HG03159 (cell line): ENCODE results near the gene KEL.

Experiments used
- ATAC-seq: cut with Tn5 transposase; IDR thresholded peaks from one replicate; pipeline ENCODE4 v1.9.1; 2021; ENCODE audit warnings: mild to moderate bottlenecking, moderate library complexity; ENCODE audit not compliant: unreplicated experiment

Gene KEL

DNA sequence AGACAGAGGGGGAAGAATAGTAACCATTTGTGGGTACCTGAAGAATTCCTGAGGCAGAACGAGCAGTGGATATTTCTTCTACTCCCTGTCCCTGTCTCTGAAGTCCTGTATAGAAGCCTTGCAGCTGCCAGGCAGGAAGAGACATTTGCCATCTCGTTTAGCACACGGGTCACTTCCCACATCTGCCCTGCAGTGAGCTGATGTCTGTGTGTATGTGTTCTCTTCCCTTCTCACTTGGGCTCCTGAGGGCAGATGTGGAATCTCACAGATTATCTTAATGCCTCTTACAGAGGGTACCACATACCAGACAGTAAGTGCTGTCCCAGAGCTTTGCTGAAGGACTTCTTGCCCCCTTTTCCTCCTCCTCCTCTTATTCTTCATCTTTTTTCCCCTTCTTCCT lies 62.5 kb downstream of the KEL start:
- ATAC-seq: no peak

DNA sequence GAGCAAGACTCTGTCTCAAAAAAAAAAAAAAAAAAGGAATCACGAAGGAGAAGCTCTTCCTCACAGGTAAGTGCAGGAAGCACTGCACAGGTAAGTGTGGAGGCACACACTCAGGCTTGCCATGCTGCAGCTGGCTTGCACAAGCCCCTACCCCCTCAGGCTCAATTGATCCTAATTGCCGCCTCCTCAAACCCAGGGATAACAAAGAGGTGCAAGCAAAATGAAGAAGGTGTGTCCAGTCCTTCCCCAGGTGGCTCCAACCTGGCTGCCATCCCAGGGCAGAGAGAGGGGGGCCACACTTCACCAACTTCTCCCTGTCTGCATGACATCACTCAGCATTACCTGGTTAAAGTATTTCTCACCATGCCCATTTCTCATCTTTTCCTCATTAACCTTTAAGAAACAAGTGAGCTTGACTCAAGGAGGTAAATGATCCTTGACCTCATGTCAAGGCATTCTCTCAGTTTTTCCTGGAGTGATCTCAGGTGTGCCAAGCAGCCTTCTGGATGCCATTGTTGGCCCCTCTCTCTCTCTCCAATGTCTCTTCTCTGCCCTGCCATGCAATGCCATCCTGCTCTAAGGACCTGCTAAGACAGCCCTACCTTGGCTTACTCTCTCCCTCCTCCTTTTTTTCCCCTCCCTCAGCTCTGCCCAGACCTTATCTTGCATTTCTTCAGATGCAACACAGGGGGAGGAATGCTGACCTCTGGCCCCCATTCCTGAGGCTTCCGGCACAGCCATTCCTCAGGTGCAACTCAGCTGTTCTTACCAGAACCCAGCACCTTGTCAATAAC lies 63.6 kb downstream of the KEL start:
- ATAC-seq: no peak

DNA sequence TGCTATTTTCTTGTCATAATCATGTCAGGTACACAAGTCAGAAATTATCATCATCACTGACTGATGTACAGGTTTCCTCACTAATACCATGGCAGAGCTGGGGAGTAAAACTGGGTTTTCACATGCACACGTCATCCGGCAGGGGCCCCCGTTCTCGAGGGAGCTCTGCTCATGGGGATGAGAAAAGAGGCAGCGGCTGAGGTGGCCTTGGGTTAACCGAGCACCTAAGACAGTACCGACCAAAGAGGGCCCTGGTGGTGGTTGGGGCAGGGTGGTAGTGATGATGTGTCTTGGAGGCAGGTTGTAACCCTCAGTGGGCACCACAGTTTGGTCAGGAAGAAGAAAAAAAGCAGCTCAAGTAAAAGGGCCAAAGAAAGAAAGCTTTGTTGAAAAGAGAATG lies 64.5 kb downstream of the KEL start:
- ATAC-seq: no peak

DNA sequence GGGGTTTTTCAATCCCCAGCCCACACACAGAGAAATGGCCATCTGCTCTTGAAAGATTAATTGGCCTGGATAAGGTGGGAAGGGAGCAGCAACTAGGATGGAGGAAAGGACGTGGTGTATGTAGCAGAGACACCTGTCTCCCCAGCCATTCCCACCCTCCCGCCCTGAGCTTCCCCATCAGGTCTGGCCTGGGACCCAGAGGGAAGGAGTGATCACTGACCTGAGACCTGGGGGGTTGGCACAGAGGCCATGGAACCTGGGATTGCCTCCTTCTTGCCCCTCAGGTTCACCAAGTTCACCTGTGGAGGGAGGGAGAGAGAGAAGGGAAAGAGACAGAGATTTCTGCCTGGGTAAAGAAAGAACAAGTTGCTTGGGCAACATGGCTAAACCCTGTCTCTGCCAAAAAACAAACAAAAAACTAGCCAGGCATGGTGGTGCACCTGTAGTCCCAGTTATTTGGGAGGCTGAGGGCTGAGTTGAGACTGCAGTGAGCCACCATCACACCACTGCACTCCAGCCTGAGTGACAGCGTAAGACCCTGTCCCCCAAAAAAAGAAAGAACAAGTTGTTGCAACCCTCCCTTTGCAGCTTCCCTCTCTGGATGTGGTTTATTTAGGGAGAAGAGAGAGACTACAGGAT lies 65.3 kb downstream of the KEL start:
- no peak for ATAC-seq

DNA sequence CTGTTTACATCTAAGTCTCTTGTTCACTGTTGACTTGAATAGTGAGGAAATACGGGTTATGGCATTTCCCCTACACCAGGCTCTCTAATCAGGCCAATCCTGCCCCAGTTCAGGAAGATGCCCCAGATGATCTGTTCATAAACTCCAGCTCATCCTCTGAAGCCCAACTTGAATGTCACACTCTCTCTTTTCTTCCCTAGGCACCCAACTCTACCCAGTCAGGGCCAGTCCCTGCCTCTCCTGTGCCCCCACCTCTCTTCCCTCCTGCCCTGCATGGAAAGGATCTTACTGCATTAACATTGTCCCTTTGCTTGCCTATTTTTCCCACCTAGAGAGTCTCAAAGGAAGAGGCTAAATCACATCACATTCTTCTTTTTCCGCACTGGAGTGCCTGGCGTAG lies 66.0 kb downstream of the KEL start:
- ATAC-seq: no peak

DNA sequence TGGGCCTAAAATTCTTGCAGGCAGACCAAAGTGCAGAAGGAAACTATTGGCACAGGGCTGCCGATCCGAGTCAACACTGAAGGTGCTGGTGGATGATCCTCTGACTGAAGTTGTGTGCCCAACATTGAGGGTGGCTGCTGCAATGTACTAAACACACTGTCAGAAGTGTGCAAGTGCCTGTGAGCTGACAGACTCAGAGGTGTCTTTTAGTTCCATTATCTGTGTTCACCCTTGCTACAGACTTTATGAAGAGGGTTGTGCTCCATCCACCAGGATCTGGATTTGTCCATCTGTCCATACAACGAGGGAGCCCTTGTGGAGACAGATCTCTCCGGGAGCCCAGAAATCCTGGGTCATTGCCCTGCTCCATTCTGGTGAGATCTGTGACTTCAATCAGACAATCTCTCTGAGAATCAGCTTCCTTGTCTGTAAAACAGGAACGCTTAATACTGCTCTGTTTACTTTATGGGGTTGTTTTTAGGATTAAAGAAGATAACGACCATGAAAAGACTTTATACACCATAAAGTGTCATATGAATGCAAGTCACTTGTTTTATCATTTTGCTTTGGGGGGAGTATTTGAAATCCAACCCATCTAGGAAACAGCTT lies 67.1 kb downstream of the KEL start:
- no peak for ATAC-seq

DNA sequence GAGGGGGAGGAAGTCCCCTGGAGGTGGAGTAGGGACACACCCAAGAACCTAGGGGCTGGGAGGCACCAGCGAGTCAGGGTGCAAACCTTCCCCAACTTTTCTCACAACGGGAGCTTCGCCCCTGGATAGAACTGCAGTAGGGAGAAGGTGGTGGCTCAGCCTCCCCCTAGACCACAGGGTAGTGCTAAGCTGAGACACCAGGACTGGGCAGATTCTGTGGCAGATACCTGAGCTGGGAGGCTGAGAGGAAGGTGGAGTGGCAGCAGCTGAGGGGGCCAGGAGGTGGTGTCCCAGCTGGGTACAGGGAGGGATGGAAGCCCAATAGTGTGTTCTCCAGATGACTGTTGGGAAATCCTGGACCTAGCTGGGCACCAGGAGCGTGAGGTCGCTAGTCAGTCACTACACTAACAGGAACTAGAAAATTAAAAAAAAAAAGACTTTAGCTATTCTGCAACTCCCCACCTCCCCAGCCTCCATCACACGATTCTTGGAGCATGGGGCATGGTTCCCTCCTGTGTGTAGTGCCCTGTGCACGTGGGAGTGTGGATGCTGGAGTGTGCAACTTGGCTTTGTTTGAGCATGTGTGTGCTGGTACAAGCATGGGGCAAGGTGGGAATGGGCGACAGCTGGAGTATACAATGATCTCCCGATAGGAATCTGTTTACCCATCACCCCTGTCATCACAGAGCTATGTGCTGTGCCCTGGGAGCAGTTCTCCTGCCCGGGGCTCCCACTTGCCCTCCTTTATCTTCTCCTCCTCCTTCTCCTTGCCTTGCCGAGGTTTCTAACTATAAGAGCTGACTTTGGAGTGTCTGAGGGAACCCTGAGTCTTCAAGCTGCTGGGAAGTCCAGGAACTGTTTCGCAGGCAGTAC lies 67.8 kb downstream of the KEL start:
- no peak for ATAC-seq

DNA sequence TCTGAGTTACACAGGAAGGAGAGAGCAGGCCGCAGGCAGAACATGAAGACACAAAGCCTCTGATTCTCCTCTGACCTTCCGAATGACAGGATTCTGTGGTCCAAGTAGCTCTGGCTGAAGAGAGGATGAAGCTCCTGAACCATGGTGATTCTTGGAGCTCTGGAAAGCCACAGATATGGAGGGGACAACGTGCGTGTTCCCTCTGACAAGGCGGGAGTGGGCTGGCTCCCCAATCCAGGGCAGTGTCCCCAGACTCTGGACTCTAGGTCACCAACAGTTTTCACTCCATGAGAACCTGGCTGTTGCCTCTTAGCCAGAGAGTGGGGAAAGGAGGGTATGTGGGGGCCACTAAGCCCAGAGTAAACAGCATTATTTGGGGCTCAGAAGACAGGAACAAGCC lies 69.2 kb downstream of the KEL start:
- ATAC-seq: no peak

DNA sequence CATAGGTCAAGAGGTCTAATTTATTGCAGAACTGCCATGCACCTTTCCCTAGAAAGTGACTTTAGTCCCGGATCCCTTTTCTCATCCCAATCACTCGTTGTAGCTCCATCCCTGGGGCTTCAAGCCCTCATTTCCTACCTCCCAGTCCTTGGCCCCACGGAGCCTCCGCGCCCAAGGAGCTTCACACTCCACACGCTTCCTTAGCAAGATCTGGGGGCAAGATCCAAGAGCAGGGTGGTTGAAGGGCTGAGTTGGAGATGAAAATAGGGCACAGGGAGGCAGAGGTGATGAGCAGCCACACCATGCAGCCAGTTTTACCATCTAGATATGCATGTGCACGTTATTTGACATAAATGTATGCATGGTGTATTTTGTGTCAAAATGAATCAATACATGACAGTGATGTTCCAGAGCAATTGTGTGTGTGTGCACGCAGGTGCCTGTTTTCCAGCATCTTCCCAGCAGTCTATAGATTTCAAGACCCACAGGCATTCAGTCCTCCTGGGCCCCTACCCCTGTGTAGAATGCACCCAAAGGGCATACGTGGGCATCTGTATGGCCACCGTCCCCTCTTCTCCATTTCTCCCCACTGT lies 70.6 kb downstream of the KEL start:
- ATAC-seq: no peak
